CD4-positive, alpha-beta memory T cell (primary cell): ENCODE measurements around the gene FPGS. TPM values are rescaled to one million over a fixed set of nuclear protein-coding genes. Genes with fewer than 3 reads are reported as not detected.

Experiments
- CTCF ChIA-PET: fragments of 350-600 bp; sonication (Branson Sonifier 250); formaldehyde crosslinking; loops from one replicate; lab custom pipeline; 2021; ENCODE audit warnings: inconsistent platforms; ENCODE audit not compliant: partially characterized antibody; lab: Charles Lee
- POLR2A ChIA-PET: fragments of 350-600 bp; sonication (Branson Sonifier 250); formaldehyde crosslinking; loops from one replicate; lab custom pipeline; 2021; ENCODE audit not compliant: partially characterized antibody; lab: Charles Lee
- DNase-seq, 5 donors: peaks; one replicate each; pipeline versions ENCODE4 v3.0.0 to v3.0.0-alpha.2; 2020 to 2022; ENCODE audit warnings: mixed read lengths in 1 of 5
- H3K27ac ChIP-seq: one replicate; pipeline ENCODE4 v1.7.0; 2013; ENCODE audit warnings: low read depth, low read length
- H3K27me3 ChIP-seq: 2 replicates; pipeline ENCODE4 v1.7.0; 2013; ENCODE audit warnings: mild to moderate bottlenecking, low read length, moderate library complexity; ENCODE audit not compliant: insufficient read depth
- H3K36me3 ChIP-seq: 2 replicates; pipeline ENCODE4 v1.7.0; 2013; ENCODE audit warnings: mild to moderate bottlenecking, low read length, moderate library complexity; ENCODE audit not compliant: insufficient read depth
- H3K4me1 ChIP-seq: 2 replicates; pipeline ENCODE4 v1.7.0; 2013; ENCODE audit warnings: mild to moderate bottlenecking, low read length, moderate library complexity; ENCODE audit not compliant: insufficient read depth
- H3K4me3 ChIP-seq, 2 donors: one replicate each; pipeline ENCODE4 v1.7.0; 2013; ENCODE audit warnings: low read length in 2 of 2, mild to moderate bottlenecking in 1 of 2
- H3K9me3 ChIP-seq, 2 donors: one replicate each; pipeline ENCODE4 v1.7.0; 2013; ENCODE audit warnings: low read length in 2 of 2, control low read depth in 1 of 2; ENCODE audit not compliant: control insufficient read depth in 1 of 2
- H3K27ac Mint-ChIP-seq, 7 donors: one replicate each; pipeline ENCODE4 v1.8.0; 2020 to 2021; ENCODE audit warnings: mixed read lengths in 7 of 7, mild to moderate bottlenecking in 6 of 7, inconsistent platforms in 3 of 7, moderate library complexity in 3 of 7
- H3K27me3 Mint-ChIP-seq, 2 donors: one replicate each; pipeline ENCODE4 v1.8.0; 2020 to 2021; ENCODE audit warnings: mixed read lengths in 2 of 2
- H3K36me3 Mint-ChIP-seq, 2 donors: one replicate each; pipeline ENCODE4 v1.8.0; 2020 to 2021; ENCODE audit warnings: mixed read lengths in 2 of 2, inconsistent platforms in 1 of 2, mild to moderate bottlenecking in 1 of 2
- H3K4me1 Mint-ChIP-seq, 4 donors: one replicate each; pipeline ENCODE4 v1.8.0; 2020 to 2021; ENCODE audit warnings: mixed read lengths in 4 of 4, mild to moderate bottlenecking in 1 of 4
- H3K4me3 Mint-ChIP-seq, 8 donors: one replicate each; pipeline ENCODE4 v1.8.0; 2020 to 2021; ENCODE audit warnings: mixed read lengths in 8 of 8, mild to moderate bottlenecking in 7 of 8, moderate library complexity in 6 of 8, inconsistent platforms in 3 of 8
- H3K9me3 Mint-ChIP-seq, 8 donors: one replicate each; pipeline ENCODE4 v1.8.0; 2020 to 2021; ENCODE audit warnings: mixed read lengths in 8 of 8, mild to moderate bottlenecking in 5 of 8, inconsistent platforms in 3 of 8, moderate library complexity in 1 of 8
- intact Hi-C: fragments of 100-400 bp; cut with micrococcal nuclease; formaldehyde crosslinking; loops from one replicate; pipeline ENCODE4 v1.15.1; 2023
- microRNA-seq: library from miRNA; unstranded; fragments of <30 nt; microRNA quantifications from one replicate; pipeline ENCODE4 v1.2.0, GENCODE V29; 2021; ENCODE audit warnings: borderline replicate concordance, borderline number of aligned reads, borderline microRNAs expressed, mixed read lengths
- polyA plus RNA-seq, 2 donors: library from polyadenylated mRNA; unstranded; fragments of 300-500 nt; fragmentation: Illumina TruSeq; gene quantifications; one replicate each; pipeline ENCODE4 v1.2.3, GENCODE V29; 2021
- total RNA-seq, 2 experiments: library from RNA; stranded (reverse); gene quantifications; one replicate each; pipeline ENCODE4 v1.2.3, GENCODE V29; 2021

The FPGS gene
- total and polyA plus RNA-seq, 4 experiments from 2014 or later = 49.4 to 101 (median 77.5) TPM

- Histone ChIP-seq H3K36me3 (peaks cover under 1% of the 10 kb centered on the region), H3K27me3 (no peaks in the 10 kb centered on the region), H3K9me3 (no peaks in the 10 kb centered on the region), H3K4me1 (peaks cover 45% of the 10 kb centered on the region), H3K27ac (no peak overlapping the region), H3K4me3 (no peak overlapping the region)
- POLR2A ChIA-PET = interaction anchor here (0.8 to 3.6 kb wide), 10 partner anchors 9 to 161 kb away, joined by 3 to 22 read pairs (median 6); partner anchors contain the start of genes CDK9, ENG and SH2D3C
- H3K4me1 Mint-ChIP-seq = peaks cover 31 to 51% (median 39%) of the 10 kb centered on the region in 4 donors
- H3K9me3 Mint-ChIP-seq = no peaks in the 10 kb centered on the region
- peak overlapping the region in 4 of 8 donors; percentile 48 to 79 (median 57) for H3K4me3 Mint-ChIP-seq
- no peak for DNase-seq
- intact Hi-C loops = no loop called here
- CTCF ChIA-PET = interaction anchor here (0.7 to 5.1 kb wide), 5 partner anchors 9 to 128 kb away, joined by 3 to 26 read pairs (median 5); partner anchors contain the start of gene TOR2A
- H3K27me3 Mint-ChIP-seq = no peaks in the 10 kb centered on the region
- H3K27ac Mint-ChIP-seq = peak overlapping the region; percentile 87 to 97 (median 91)
- peaks cover 1 to 3% of the 10 kb centered on the region in 2 donors for H3K36me3 Mint-ChIP-seq
These were observed 60.5 kb downstream of the FPGS start for GRCh38 chr9:127863191-127863621.

Small RNAs within 50 kb of the gene (microRNA-seq; reads per million reads assigned to microRNA genes)
- gene MIR2861 (not detected), gene MIR3960 (not detected)

Other genes starting within 250 kb of the FPGS start
- gene STXBP1, start 190.6 kb upstream of the FPGS start, total RNA-seq = 10 to 100 TPM; 19.9 to 20.9 TPM
- 1 to 10 TPM; 4.8 to 5.5 TPM for gene STXBP1, start 190.6 kb upstream of the FPGS start, polyA plus RNA-seq
- under 1 TPM in 1 of 2 experiments, not detected in 1; 0.25 TPM for gene CFAP157, start 95.9 kb upstream of the FPGS start, total RNA-seq
- under 1 TPM; 0.14 to 0.22 TPM for gene CFAP157, start 95.9 kb upstream of the FPGS start, polyA plus RNA-seq
- gene PTRH1, start 87.2 kb upstream of the FPGS start, total RNA-seq = 1 to 10 TPM; 7.3 to 8.4 TPM
- 10 to 100 TPM; 25.6 to 31.1 TPM for gene PTRH1, start 87.2 kb upstream of the FPGS start, polyA plus RNA-seq
- 1 to 10 TPM; 2.5 to 2.6 TPM for gene TTC16, start 86.8 kb upstream of the FPGS start, total RNA-seq
- gene TTC16, start 86.8 kb upstream of the FPGS start, polyA plus RNA-seq = 1 to 10 TPM in 1 of 2 donors, under 1 TPM in 1; 0.09 to 1.8 TPM
- gene TOR2A, start 67.6 kb upstream of the FPGS start, total RNA-seq = 10 to 100 TPM; 14.3 to 18.4 TPM
- gene TOR2A, start 67.6 kb upstream of the FPGS start, polyA plus RNA-seq = 10 to 100 TPM; 23.2 to 27.1 TPM
- 10 to 100 TPM; 43.4 to 48.6 TPM for gene SH2D3C, start 24.2 kb upstream of the FPGS start, total RNA-seq
- 10 to 100 TPM in 1 of 2 donors, 1 to 10 TPM in 1; 8.7 to 51.5 TPM for gene SH2D3C, start 24.2 kb upstream of the FPGS start, polyA plus RNA-seq
- 100 to 1,000 TPM; 127 to 138 TPM for gene CDK9, start 16.8 kb upstream of the FPGS start, total RNA-seq
- gene CDK9, start 16.8 kb upstream of the FPGS start, polyA plus RNA-seq = 10 to 100 TPM; 35.4 to 63.6 TPM
- gene ENG, start 51.8 kb downstream of the FPGS start, total RNA-seq = 10 to 100 TPM; 13.7 to 13.8 TPM
- 1 to 10 TPM; 2.0 to 4.2 TPM for gene ENG, start 51.8 kb downstream of the FPGS start, polyA plus RNA-seq
- gene AK1, start 74.8 kb downstream of the FPGS start, total RNA-seq = 10 to 100 TPM; 58.1 to 62.7 TPM
- under 1 TPM in 1 of 2 donors, not detected in 1; 0.53 TPM for gene AK1, start 74.8 kb downstream of the FPGS start, polyA plus RNA-seq
- 100 to 1,000 TPM; 125 to 127 TPM for gene ST6GALNAC6, start 96.7 kb downstream of the FPGS start, total RNA-seq
- gene ST6GALNAC6, start 96.7 kb downstream of the FPGS start, polyA plus RNA-seq = 10 to 100 TPM; 45.2 to 45.6 TPM
- 10 to 100 TPM; 35.7 to 38.1 TPM for gene ST6GALNAC4, start 114.2 kb downstream of the FPGS start, total RNA-seq
- 10 to 100 TPM; 10.2 to 18.5 TPM for gene ST6GALNAC4, start 114.2 kb downstream of the FPGS start, polyA plus RNA-seq
- gene PIP5KL1, start 127.9 kb downstream of the FPGS start, total RNA-seq = 1 to 10 TPM in 1 of 2 experiments, under 1 TPM in 1; 0.72 to 1.8 TPM
- under 1 TPM; 0.26 to 0.79 TPM for gene PIP5KL1, start 127.9 kb downstream of the FPGS start, polyA plus RNA-seq
- gene DPM2, start 135.0 kb downstream of the FPGS start, total RNA-seq = 10 to 100 TPM; 37.0 to 39.7 TPM
- 10 to 100 TPM; 41.0 to 43.1 TPM for gene DPM2, start 135.0 kb downstream of the FPGS start, polyA plus RNA-seq
- gene EEIG1, start 178.1 kb downstream of the FPGS start, total RNA-seq = 100 to 1,000 TPM; 516 to 550 TPM
- 100 to 1,000 TPM in 1 of 2 donors, 10 to 100 TPM in 1; 95.4 to 205 TPM for gene EEIG1, start 178.1 kb downstream of the FPGS start, polyA plus RNA-seq